HG03097 (cell line): ENCODE measurements around the gene SLC35F5.
A peak's percentile ranks its signal among the peaks of the same experiment; 100 is the strongest.
"Not testable (repeated sequence)": the region's sequence is repeated elsewhere in the genome, so short reads cannot be mapped to it uniquely, and the experiment has no call there.

Experiments used
- ATAC-seq: cut with Tn5 transposase; IDR thresholded peaks from one replicate; pipeline ENCODE4 v1.9.1; 2021; ENCODE audit not compliant: unreplicated experiment, low FRiP score

SLC35F5 gene

DNA sequence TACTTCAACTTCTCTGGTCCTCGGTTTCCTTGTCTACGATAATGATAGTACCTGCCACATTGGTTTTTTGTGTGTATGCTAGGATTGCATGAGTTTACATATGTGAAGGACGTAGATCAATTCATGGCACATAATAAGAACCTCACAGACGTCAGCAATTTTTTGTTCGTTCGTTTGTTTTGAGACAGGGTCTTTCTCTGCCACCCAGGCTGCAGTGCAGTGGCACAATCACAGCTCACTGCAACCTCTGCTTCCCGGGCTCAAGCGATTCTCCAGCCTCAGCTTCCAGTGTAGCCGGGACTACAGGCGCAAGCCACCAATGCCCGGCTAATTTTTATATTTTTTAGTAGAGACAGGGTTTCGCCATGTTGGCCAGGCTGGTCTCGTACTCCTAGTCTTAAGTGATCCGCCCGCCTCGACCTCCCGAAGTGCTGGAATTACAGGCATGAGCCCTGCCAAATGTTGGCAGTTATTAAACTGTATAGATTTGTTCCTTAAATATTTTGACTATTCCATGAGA lies 756 bp upstream of the SLC35F5 start:
- no peak for ATAC-seq

GRCh38 chr2:113755835-113756354 lies 547 bp downstream of the SLC35F5 start:
- peak; percentile 35 for ATAC-seq

DNA sequence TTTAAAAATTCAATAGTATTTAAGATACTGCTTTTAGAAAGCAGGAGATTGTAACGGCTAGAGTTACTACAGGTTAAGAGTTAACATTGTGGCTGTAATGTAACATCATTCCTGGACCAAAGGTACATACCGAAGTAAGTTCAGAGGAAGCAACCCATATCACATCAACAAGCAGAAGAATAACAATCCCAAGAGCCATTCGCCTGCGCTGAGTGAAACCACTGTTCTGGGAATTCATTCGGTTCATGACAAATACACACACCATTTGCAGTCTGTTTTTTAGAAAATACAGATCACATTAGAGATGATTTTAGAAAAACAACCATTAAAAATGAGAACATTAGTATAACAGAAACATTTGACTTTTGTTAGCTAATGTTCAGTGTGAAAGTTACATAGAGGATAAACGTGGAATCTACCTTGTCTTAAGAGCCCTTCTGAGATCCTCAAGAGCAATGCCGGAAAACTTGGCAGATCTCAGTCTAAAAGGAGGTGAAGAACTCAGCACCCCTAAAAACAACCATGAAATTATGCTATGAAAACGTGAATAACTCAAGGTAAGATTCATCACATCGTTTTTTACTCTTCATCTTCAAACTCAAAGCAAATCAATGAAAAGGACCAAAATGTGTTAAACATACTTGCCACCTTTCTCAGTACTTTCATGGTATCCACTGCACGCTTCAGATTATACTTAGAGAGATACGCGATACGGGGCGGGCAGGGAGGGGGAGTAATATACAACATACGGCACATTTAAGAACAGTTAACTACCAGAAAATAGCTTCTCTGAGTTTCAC lies 1.2 kb downstream of the SLC35F5 start:
- ATAC-seq = no peak

DNA sequence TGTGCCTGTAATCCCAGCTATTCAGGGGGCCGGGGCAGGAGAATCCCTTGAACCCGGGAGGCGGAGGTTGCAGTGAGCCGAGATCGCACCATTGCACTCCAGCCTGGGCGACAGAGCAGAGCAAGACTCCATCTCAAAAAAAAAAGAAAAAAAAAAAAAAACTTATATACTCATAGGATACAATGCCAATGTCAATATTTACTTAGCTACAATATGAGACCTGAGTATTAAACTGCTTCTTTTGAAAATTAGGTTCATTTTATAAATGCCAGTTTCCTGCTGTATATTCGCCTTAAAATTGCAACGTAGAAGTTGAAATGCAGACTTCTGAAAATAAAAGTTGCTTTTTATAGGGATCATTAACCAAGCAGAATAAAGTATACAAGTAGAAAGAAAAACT lies 2.3 kb downstream of the SLC35F5 start:
- no peak for ATAC-seq

GRCh38 chr2:113750385-113750784 lies 6.1 kb downstream of the SLC35F5 start:
- no peak for ATAC-seq

GRCh38 chr2:113741091-113741490 lies 15.4 kb downstream of the SLC35F5 start:
- no peak for ATAC-seq

GRCh38 chr2:113739849-113740248 lies 16.6 kb downstream of the SLC35F5 start:
- ATAC-seq = no peak

GRCh38 chr2:113734185-113734584 lies 22.3 kb downstream of the SLC35F5 start:
- no peak for ATAC-seq

DNA sequence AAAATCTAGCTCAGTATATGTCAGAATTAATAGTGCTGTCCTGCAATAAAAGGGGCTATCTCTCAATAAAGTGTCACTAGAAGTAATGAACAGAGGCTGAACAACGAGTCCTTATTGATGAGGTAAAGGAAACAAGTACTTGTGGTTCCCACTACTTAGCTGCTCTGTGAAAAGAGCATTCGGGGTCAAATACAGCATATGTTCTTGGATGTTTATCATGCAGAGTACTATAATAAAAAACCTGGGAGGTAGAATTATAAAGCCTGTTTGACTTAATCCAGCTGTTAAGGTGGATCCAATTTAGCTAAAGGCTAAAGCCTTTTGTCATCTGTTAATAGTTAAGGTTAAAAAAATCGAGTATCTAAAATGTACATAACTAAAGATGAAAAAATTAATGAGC lies 32.4 kb downstream of the SLC35F5 start:
- no peak for ATAC-seq

DNA sequence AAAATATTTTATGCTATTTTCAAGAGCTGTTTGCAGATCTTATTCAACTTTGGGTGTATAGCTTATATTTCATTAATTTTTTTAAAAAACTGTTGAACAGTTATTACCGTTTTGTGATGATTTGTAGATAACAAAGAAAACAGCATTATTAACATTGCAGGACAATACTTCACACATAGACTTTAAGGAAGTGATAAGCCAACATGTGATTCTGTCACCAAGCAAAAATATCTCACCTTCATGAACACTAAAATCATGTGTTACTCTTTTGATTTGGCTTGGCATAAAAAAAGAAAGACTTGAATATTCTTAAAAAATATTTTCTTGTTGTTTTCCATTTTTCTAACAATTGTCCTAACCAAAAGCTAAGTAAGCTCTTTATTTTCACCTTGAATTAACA lies 33.0 kb downstream of the SLC35F5 start:
- no peak for ATAC-seq

GRCh38 chr2:113720167-113720566 lies 36.3 kb downstream of the SLC35F5 start:
- ATAC-seq = no peak

- no peak for ATAC-seq
Measured at GRCh38 chr2:113716291-113716690, 40.2 kb downstream of the SLC35F5 start.

GRCh38 chr2:113712941-113713340 lies 43.5 kb downstream of the SLC35F5 start:
- ATAC-seq = no peak

GRCh38 chr2:113711851-113712250 lies 44.6 kb downstream of the SLC35F5 start:
- no peak for ATAC-seq

GRCh38 chr2:113709022-113709421 lies 47.4 kb downstream of the SLC35F5 start:
- no peak for ATAC-seq

GRCh38 chr2:113707106-113707505 lies 49.3 kb downstream of the SLC35F5 start:
- ATAC-seq = no peak

DNA sequence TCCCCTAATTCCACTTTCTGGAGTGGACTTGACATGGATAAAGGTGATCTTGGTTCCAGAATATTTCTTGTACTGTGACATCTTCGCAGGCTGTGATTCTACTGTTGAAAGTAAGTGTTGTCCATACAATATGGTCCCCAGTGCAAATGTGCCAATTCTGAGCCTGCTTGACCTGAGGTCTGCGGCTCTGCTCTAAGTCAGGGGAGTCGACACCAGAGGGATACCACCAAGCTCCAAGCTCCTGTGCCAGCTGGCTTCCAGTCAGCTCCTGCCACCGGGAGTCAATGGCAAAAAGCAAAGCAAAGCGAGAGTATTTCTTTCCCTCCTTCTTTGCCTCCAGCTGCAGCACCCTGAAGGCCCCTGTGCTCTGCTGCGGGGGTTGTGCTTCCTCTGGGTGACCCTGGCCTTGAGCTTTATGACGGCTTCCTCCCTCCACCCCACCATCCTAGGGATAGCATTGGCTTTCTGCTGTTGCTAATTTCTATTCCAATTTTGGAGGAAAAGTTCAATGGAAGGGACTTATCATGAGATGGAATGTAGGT lies 50.4 kb downstream of the SLC35F5 start:
- ATAC-seq = no peak

- ATAC-seq = not testable (repeated sequence)
Measured at GRCh38 chr2:113704300-113704993, 52.0 kb downstream of the SLC35F5 start.

DNA sequence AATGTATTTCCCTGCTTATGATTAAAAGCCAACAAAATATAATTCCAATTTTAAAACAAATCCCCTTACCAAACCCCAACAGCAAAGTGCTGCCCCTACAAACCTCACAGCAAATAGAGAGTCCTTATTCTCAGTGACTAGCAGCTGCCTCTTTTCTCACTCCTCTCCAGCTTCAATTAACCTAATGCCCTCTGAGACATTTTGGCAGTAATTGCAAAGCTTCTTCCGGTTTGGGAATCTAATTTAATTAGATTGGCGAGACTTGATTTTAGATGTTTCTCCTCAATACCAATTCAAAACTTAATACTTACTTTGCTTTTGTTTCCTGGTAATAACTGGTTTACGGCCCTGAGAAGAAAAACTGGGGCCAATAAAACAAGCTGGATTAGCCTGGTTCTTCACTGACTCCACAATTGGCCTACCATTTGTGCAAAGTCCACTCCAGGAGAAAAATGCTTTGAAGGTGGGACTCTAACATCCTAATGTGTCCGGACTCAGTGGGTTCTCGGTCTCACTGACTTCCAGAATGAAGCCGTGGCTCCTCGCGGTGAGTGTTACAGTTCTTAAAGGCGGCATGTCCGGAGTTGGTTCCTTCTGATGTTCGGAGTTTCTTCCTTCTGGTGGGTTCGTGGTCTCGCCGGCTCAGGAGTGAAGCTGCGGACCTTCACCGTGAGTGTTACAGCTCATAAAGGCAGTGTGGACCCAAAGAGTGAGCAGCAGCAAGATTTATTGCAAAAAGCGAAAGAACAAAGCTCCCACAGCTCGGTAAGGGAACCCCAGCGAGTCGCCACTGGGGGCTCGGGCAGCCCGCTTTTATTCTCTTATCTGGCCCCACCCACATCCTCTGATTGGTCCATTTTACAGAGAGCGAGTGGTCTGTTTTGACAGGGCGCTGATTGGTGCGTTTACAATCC lies 52.8 kb downstream of the SLC35F5 start:
- no peak for ATAC-seq

DNA sequence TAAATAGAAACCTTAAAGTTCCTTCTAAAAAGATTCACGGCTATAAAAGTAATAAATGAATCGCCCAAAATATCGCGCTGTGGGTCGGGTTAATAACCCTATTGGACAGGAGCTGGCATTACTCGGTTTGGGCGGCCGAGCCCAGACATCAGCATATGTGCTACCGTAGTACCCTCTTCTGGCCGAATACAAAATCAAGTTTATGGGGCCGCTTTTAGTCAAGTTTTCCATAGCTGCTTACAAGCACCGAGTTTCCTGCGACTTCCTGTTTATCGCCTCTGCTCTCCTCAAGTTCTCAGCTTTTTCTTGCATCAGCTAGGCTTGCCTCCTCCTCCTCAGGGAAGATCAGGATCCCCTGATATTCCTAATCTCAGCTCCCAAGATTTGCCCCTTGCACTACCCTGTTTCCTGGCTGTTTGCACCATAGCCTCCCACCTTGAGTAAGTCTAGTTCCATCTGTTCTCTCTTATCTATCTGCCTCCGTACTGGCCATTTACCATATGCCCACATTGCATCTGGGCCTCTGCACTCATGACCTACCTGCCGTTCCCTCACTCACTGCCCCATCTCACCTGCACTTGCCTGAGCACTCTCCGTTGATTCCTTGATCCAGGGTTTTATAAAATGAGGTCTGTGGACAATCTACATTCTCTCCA lies 56.1 kb downstream of the SLC35F5 start:
- ATAC-seq = peak; percentile 80
